Immature natural killer cell (primary cell): ENCODE measurements around the gene CNKSR1. TPM values are rescaled to one million over a fixed set of nuclear protein-coding genes. Genes with fewer than 3 reads are reported as not detected.

ENCODE experiments used
- DNase-seq, 3 donors: peaks; one replicate each; pipeline ENCODE4 v3.0.0; 2022; ENCODE audit warnings: mixed read lengths in 1 of 3
- H3K27ac Mint-ChIP-seq, 6 donors: one replicate each; pipeline ENCODE4 v1.8.0; 2020; ENCODE audit warnings: mixed read lengths in 6 of 6, mild to moderate bottlenecking in 5 of 6, inconsistent platforms in 4 of 6, moderate library complexity in 3 of 6
- H3K27me3 Mint-ChIP-seq, 3 donors: one replicate each; pipeline ENCODE4 v1.8.0; 2020 to 2021; ENCODE audit warnings: low read depth in 3 of 3, mild to moderate bottlenecking in 3 of 3, mixed read lengths in 3 of 3, moderate library complexity in 3 of 3, inconsistent platforms in 1 of 3
- H3K36me3 Mint-ChIP-seq, 3 donors: one replicate each; pipeline ENCODE4 v1.8.0; 2020; ENCODE audit warnings: mixed read lengths in 3 of 3, inconsistent platforms in 2 of 3, mild to moderate bottlenecking in 2 of 3
- H3K4me1 Mint-ChIP-seq, 2 donors: one replicate each; pipeline ENCODE4 v1.8.0; 2020; ENCODE audit warnings: inconsistent platforms in 2 of 2, mild to moderate bottlenecking in 2 of 2, mixed read lengths in 2 of 2, moderate library complexity in 1 of 2
- H3K4me3 Mint-ChIP-seq, 5 donors: one replicate each; pipeline ENCODE4 v1.8.0; 2020; ENCODE audit warnings: mild to moderate bottlenecking in 5 of 5, mixed read lengths in 5 of 5, inconsistent platforms in 3 of 5, moderate library complexity in 3 of 5
- H3K9me3 Mint-ChIP-seq, 6 donors: one replicate each; pipeline ENCODE4 v1.8.0; 2020; ENCODE audit warnings: mild to moderate bottlenecking in 6 of 6, mixed read lengths in 6 of 6, inconsistent platforms in 4 of 6, moderate library complexity in 3 of 6
- polyA plus RNA-seq, 3 donors: library from polyadenylated mRNA; unstranded; fragments of 300-500 nt; fragmentation: Illumina TruSeq; gene quantifications; one replicate each; pipeline ENCODE4 v1.2.3, GENCODE V29; 2021

Gene CNKSR1
- polyA plus RNA-seq, 3 donors from 2014 or later: not detected

- no peak overlapping the region for H3K27ac Mint-ChIP-seq
- no peak for DNase-seq
- peaks cover 12 to 15% (median 12%) of the 10 kb centered on the region in 3 donors for H3K27me3 Mint-ChIP-seq
- H3K4me1 Mint-ChIP-seq: peaks cover 0 to 2% of the 10 kb centered on the region in 2 donors
- no peak overlapping the region for H3K4me3 Mint-ChIP-seq
- peaks cover 0 to 1% (median 0%) of the 10 kb centered on the region in 6 donors for H3K9me3 Mint-ChIP-seq
- no peaks in the 10 kb centered on the region for H3K36me3 Mint-ChIP-seq
Observed at GRCh38 chr1:26154750-26155149, 22.5 kb upstream of the CNKSR1 start.

- no peak overlapping the region for H3K4me3 Mint-ChIP-seq
- no peaks in the 10 kb centered on the region for H3K36me3 Mint-ChIP-seq
- no peak for DNase-seq
- peaks cover 0 to 2% (median 0%) of the 10 kb centered on the region in 6 donors for H3K9me3 Mint-ChIP-seq
- no peak overlapping the region for H3K27ac Mint-ChIP-seq
- peaks cover 0 to 2% of the 10 kb centered on the region in 2 donors for H3K4me1 Mint-ChIP-seq
- peaks cover 14 to 16% (median 15%) of the 10 kb centered on the region in 3 donors for H3K27me3 Mint-ChIP-seq
Observed at GRCh38 chr1:26155370-26156284, 21.7 kb upstream of the CNKSR1 start.

DNA sequence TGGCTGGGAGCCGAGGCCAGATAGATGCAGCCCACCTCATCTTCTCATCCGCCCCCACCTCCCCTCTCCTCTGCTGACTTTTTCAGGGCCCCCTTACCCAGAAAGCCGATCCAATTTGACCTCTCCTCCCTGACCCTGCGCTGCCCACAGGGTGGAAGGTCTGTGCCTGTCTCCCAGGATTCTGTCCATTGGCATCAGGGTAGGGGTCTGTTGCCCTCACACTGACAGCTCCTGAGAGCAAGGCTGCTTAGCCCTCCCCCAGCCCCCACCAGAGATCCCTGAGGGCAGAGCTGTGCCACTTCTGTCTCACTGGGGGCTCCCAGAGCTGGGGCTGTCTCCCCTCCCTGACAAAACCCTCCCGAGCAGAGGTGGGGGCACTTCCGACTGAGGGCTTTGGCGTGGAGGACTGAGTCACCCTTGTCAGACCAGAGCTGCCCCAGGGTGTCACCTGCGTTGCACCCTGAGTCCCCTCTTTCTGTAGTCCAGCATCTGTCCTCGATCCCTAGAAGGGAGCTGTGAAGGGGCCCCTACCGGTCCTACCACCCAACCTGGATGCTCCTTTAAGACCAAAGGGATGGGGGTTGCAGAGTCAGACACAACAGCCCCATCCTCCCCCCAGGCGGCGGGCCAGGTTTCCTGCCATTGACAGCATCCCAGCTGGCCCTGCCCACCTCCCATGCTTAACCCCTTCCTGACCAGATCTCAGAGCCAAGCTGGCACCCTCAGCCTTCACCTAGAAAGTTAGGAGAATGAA lies 20.8 kb upstream of the CNKSR1 start:
- Mint-ChIP-seq H3K4me3 (no peak overlapping the region), H3K9me3 (peaks cover 0 to 2% (median 0%) of the 10 kb centered on the region in 6 donors), H3K4me1 (peaks cover 0 to 2% of the 10 kb centered on the region in 2 donors), H3K27ac (no peak overlapping the region), H3K27me3 (peaks cover 14 to 18% (median 17%) of the 10 kb centered on the region in 3 donors), H3K36me3 (no peaks in the 10 kb centered on the region)
- DNase-seq: no peak

GRCh38 chr1:26158271-26158907 lies 18.9 kb upstream of the CNKSR1 start:
- peaks cover 4 to 6% of the 10 kb centered on the region in 2 donors for H3K4me1 Mint-ChIP-seq
- H3K27ac Mint-ChIP-seq: no peak overlapping the region
- H3K36me3 Mint-ChIP-seq: no peaks in the 10 kb centered on the region
- DNase-seq: no peak
- no peak overlapping the region for H3K4me3 Mint-ChIP-seq
- peaks cover 0 to 2% (median 0%) of the 10 kb centered on the region in 6 donors for H3K9me3 Mint-ChIP-seq
- H3K27me3 Mint-ChIP-seq: peaks cover 16 to 20% (median 19%) of the 10 kb centered on the region in 3 donors

GRCh38 chr1:26158908-26159742 lies 18.2 kb upstream of the CNKSR1 start, which contains the start of gene FAM110D:
Gene FAM110D (plus strand): TSS chr1:26159079. CDS start chr1:26161292, 2,213 bp downstream.
- no peak for DNase-seq
- Mint-ChIP-seq H3K4me1 (peaks cover 4 to 10% of the 10 kb centered on the region in 2 donors), H3K9me3 (peaks cover 0 to 2% (median 0%) of the 10 kb centered on the region in 6 donors), H3K27me3 (peaks cover 19 to 21% (median 21%) of the 10 kb centered on the region in 3 donors), H3K27ac (no peak within 1 kb of the TSS), H3K4me3 (no peak within 1 kb of the TSS), H3K36me3 (no peaks in the 10 kb centered on the region)

GRCh38 chr1:26159743-26160039 lies 17.6 kb upstream of the CNKSR1 start:
- Mint-ChIP-seq H3K27ac (no peak overlapping the region), H3K9me3 (peaks cover 0 to 2% (median 0%) of the 10 kb centered on the region in 6 donors), H3K36me3 (no peaks in the 10 kb centered on the region), H3K4me3 (no peak overlapping the region), H3K4me1 (peaks cover 4 to 10% of the 10 kb centered on the region in 2 donors), H3K27me3 (peaks cover 20 to 21% (median 21%) of the 10 kb centered on the region in 3 donors)
- DNase-seq: no peak

DNA sequence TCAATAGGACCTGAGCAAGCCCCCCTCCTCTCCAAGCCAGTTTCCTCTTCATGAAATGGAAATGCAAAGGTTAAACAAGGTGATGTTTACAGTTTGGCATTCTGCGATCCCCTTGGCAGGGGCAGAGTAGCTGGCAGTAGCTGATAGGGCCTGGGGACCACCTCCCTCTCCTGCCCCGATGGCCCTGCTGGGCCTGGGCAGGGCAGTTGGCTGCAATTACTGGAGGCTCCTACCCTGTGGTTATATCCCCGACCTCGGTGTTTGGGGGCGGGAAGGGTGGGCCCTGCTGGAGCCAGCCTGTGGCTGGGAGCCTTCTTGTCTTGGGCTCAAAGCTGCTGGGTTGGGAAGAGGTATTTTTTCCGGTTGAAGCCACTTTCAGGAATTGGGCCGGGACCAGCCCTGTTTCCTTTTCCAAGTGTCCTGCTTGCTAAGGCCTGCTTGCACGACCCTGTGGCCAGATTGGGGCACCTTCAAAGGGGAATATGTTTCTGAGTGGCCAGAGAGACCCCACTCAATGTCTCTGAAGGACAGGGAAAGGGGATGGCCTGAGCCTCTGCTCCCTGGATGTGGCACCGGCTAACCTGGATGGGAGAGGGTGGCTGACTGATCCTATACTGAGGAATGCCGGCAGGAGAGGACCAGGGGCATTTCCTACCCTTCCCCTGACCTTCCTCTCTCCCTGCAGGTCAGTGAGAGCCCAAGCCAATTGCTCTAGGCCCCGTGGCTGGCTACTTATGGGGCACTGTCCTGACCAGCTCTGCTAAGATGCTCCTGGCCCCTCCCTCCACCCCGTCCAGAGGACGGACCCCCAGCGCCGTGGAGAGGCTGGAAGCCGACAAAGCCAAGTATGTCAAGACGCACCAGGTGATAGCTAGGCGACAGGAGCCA lies 16.5 kb upstream of the CNKSR1 start:
- H3K36me3 Mint-ChIP-seq: no peaks in the 10 kb centered on the region
- H3K4me1 Mint-ChIP-seq: peaks cover 4 to 13% of the 10 kb centered on the region in 2 donors
- peaks cover 21 to 28% (median 21%) of the 10 kb centered on the region in 3 donors for H3K27me3 Mint-ChIP-seq
- H3K4me3 Mint-ChIP-seq: peak overlapping the region in 2 of 5 donors; percentile 18 to 48
- H3K27ac Mint-ChIP-seq: no peak overlapping the region
- peaks cover 0 to 2% (median 0%) of the 10 kb centered on the region in 6 donors for H3K9me3 Mint-ChIP-seq
- no peak for DNase-seq

DNA sequence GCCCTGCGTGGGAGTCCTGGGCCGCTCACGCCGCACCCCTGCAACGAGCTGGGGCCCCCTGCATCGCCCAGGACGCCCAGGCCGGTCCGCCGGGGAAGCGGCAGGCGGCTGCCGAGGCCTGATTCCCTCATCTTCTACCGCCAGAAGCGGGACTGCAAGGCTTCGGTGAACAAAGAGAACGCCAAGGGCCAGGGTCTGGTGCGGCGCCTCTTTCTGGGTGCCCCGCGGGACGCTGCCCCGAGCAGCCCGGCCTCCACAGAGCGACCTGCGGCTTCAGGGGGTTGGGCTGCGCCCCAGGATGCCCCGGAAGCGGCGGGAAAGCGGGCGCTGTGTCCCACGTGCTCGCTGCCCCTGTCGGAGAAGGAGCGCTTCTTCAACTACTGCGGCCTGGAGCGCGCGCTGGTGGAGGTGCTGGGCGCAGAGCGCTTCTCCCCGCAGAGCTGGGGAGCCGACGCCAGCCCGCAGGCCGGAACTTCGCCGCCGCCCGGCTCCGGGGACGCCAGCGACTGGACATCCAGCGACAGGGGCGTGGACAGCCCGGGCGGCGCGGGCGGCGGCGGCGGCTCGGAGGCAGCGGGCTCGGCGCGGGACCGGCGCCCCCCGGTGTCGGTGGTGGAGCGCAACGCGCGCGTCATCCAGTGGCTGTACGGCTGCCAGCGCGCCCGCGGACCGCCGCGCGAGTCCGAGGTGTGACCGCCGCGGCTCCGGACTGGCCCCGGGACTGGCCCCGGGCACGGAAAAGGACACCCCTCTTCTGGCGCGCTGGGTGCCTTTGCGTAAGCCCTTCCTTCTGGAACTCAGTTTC lies 15.7 kb upstream of the CNKSR1 start:
- Mint-ChIP-seq H3K27me3 (peaks cover 18 to 28% (median 24%) of the 10 kb centered on the region in 3 donors), H3K4me3 (peak overlapping the region in 2 of 5 donors; percentile 34 to 62), H3K27ac (no peak overlapping the region), H3K9me3 (peaks cover 0 to 2% (median 0%) of the 10 kb centered on the region in 6 donors), H3K4me1 (peaks cover 4 to 13% of the 10 kb centered on the region in 2 donors), H3K36me3 (no peaks in the 10 kb centered on the region)
- peak in 2 of 3 donors; percentile 18 to 23 for DNase-seq

DNA sequence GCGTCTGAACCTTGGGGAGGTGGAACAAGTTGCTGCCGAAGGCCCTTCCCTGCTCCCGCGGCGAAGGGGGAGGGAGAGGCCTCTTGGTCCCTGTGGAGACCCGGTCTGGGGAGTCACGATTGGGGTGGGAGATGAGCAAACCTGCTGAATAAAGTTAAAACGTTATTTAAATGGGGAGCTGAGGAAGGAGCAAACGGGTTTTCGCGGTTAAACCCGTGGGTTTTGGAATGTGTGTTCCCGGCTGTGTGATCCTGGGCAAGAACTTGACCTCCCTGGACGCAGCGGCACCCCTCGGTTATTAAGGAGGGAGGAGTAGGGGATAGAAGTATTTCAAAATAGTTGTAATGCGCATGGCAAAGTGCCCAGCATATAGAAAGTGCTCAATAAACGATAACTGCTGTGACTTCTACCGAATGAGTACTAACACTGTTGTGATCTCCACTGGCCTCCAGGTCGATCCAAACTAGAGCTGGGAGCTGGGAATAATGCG lies 15.0 kb upstream of the CNKSR1 start:
- Mint-ChIP-seq H3K4me3 (peak overlapping the region; percentile 12 to 62 (median 34)), H3K9me3 (peaks cover 0 to 2% (median 0%) of the 10 kb centered on the region in 6 donors), H3K36me3 (no peaks in the 10 kb centered on the region), H3K4me1 (peaks cover 4 to 11% of the 10 kb centered on the region in 2 donors), H3K27ac (no peak overlapping the region), H3K27me3 (peaks cover 16 to 29% (median 28%) of the 10 kb centered on the region in 3 donors)
- no peak for DNase-seq

- no peaks in the 10 kb centered on the region for H3K36me3 Mint-ChIP-seq
- H3K27me3 Mint-ChIP-seq: peaks cover 14 to 28% (median 21%) of the 10 kb centered on the region in 3 donors
- DNase-seq: no peak
- H3K9me3 Mint-ChIP-seq: peaks cover 0 to 2% (median 0%) of the 10 kb centered on the region in 6 donors
- peaks cover 4 to 11% of the 10 kb centered on the region in 2 donors for H3K4me1 Mint-ChIP-seq
- H3K4me3 Mint-ChIP-seq: peak overlapping the region in 4 of 5 donors; percentile 12 to 46 (median 35)
- no peak overlapping the region for H3K27ac Mint-ChIP-seq
Observed at GRCh38 chr1:26163684-26164035, 13.6 kb upstream of the CNKSR1 start.
